ENCODE measurements around the gene MLC1.

MLC1 gene

GRCh38 chr22:50085211-50085972 lies at the start of gene MLC1:
TSS of gene MLC1 (minus strand) at chr22:50085426. CDS start at chr22:50084902, 524 bp downstream.
- no peak within 1 kb of the TSS for H3K27ac ChIP-seq
- no peak for DNase-seq (ENCODE audit: low read depth, low spot score)

DNA sequence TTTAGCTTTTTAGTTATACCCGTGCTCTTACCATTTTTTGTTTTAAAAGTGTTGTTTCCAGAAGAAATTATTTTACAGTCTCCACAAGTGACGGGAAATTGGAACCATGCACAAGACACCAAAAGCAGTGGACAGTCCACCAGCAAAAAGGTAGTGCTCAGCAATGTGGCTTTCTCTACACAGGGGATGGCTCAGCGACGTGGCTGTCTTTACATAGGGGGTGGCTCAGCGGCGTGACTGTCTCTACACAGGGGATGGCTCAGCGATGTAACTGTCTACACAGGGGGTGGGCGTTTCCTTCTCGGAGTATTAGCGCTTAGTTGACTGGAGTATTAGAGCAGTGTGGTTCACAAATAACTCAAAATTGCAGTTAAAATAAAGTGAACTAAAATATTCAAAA lies 49.3 kb upstream of the MLC1 start:
- DNase-seq (ENCODE audit: low read depth, low spot score): no peak
- H3K27ac ChIP-seq: no peak overlapping the region

DNA sequence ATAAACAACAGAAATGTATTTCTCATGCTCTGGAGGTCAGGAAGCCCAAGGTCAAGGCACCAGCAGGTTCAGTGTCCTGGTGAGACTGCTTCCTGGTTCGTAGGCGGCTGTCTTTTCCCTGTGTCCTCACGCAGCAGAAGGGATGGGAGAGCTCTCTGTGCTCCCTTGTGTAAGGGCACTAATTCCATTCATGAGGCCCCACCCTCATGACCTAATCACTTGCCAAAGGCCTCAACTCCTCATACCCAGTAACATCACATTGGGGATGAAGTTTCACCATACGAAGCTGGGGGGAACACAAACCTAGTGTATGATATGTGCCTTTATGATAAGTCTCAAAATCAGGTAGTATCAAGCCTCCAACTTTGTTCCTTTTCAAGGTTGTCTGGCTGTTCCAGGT lies 46.7 kb upstream of the MLC1 start:
- H3K27ac ChIP-seq: no peak overlapping the region
- DNase-seq (ENCODE audit: low read depth, low spot score): no peak

- no peak for DNase-seq (ENCODE audit: low read depth, low spot score)
- H3K27ac ChIP-seq: no peak overlapping the region
These were observed 44.0 kb upstream of the MLC1 start for GRCh38 chr22:50129121-50129736.

DNA sequence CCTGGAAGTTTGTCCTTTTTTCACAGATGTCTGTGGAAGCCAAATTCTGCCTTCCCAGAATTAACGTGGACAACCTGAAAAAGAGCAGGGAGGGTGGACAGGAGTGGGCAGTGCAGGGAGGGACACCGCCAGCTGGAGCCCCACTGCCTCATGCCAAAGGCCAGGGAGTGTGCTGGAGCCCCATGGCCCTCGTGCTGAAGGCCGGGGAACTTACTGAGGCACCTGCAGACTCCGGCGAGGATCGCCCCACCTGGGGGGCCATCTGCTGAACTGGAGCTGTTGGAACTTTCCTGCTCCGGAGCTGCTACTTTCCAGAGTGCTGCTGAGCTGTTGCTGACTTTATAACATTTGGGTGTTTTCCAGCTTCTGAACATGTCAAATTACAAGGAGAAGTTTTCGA lies 39.8 kb upstream of the MLC1 start:
- no peak for DNase-seq (ENCODE audit: low read depth, low spot score)
- no peak overlapping the region for H3K27ac ChIP-seq

DNA sequence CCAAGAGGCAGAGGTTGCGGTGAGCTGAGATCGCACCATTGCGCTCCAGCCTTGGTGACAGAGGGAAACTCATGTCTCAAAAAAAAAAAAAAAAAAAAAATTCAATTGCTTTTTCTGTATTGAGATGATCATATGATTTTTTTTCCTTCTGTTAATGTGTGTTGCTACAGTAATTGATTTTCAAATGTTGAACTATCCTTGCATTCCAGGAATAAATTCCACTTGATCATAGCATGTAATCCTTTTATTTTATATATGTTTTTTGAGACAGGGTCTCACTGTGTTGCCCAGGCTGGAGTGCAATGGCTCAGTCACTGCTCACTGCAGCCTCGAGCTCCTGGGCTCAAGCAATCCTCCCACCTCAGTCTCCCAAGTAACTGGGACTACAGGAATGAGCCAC lies 37.9 kb upstream of the MLC1 start:
- DNase-seq (ENCODE audit: low read depth, low spot score): no peak
- H3K27ac ChIP-seq: no peak overlapping the region

DNA sequence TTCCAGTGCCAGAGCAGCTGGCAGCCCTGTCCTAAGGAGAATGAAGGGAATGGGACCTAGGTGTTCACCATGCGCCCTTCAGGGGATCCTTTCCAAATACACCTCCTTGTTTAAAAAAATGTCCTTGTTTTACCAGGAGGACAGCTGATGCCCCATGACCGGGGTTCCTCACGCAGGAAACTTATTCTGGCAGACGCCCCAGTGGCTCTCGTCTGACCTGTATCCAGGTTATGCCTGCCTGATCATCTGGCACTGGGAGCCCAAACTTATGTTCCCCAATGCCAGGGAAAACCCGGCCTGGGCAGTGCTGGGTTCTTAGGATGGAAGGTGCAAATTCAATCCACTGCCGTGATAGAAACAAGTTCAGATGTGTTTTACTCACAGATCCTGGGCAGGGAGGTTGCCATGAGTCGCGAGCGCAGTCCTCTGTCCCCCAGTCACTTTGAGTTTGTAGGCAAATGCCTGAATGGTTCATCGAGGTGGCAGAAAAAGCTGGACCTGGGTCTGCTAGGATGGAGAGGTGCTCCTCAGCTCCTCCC lies 36.0 kb upstream of the MLC1 start:
- no peak overlapping the region for H3K27ac ChIP-seq
- no peak for DNase-seq (ENCODE audit: low read depth, low spot score)

- no peak overlapping the region for H3K27ac ChIP-seq
- no peak for DNase-seq (ENCODE audit: low read depth, low spot score)
These were observed 34.6 kb upstream of the MLC1 start for GRCh38 chr22:50119768-50120251.

- DNase-seq (ENCODE audit: low read depth, low spot score): no peak
- H3K27ac ChIP-seq: no peak overlapping the region
These were observed 34.0 kb upstream of the MLC1 start for GRCh38 chr22:50119169-50119767.

DNA sequence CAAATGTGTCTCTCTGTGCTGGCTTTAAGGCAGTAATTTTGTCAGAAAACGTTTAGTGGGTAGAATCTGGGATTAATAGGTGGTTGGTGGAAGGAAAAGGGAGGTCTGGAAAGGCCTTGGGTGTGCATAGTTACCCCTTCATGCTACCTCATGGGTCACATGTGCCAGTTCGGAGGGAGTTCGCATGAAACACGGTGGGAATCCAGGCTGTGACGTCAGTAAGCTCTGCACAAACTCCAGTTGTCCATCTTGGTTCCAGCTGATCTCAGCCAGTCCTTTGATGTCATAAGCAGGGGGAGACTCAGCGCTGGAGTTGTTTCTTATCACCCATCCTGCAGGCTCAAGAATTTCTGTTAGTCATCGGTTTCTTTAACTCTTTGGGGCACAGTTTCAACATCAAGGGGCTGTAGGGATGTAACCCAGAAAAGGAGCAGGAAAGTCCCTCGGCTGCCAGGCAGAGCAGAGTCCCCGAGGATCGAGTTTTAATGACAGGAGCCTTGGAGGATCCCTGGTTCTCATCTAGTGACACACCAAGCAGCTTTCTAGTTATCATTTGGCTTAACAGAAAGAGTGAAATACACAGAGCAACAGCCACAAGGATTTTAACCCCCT lies 33.4 kb upstream of the MLC1 start:
- H3K27ac ChIP-seq: no peak overlapping the region
- DNase-seq (ENCODE audit: low read depth, low spot score): no peak

- DNase-seq (ENCODE audit: low read depth, low spot score): no peak
- no peak overlapping the region for H3K27ac ChIP-seq
These were observed 32.9 kb upstream of the MLC1 start for GRCh38 chr22:50118129-50118528.

- no peak for DNase-seq (ENCODE audit: low read depth, low spot score)
- no peak overlapping the region for H3K27ac ChIP-seq
These were observed 32.0 kb upstream of the MLC1 start for GRCh38 chr22:50117168-50117762.

- no peak for DNase-seq (ENCODE audit: low read depth, low spot score)
- no peak overlapping the region for H3K27ac ChIP-seq
These were observed 30.5 kb upstream of the MLC1 start for GRCh38 chr22:50115693-50116092.

GRCh38 chr22:50114221-50115021 lies 29.2 kb upstream of the MLC1 start:
- no peak for DNase-seq (ENCODE audit: low read depth, low spot score)
- H3K27ac ChIP-seq: no peak overlapping the region

DNA sequence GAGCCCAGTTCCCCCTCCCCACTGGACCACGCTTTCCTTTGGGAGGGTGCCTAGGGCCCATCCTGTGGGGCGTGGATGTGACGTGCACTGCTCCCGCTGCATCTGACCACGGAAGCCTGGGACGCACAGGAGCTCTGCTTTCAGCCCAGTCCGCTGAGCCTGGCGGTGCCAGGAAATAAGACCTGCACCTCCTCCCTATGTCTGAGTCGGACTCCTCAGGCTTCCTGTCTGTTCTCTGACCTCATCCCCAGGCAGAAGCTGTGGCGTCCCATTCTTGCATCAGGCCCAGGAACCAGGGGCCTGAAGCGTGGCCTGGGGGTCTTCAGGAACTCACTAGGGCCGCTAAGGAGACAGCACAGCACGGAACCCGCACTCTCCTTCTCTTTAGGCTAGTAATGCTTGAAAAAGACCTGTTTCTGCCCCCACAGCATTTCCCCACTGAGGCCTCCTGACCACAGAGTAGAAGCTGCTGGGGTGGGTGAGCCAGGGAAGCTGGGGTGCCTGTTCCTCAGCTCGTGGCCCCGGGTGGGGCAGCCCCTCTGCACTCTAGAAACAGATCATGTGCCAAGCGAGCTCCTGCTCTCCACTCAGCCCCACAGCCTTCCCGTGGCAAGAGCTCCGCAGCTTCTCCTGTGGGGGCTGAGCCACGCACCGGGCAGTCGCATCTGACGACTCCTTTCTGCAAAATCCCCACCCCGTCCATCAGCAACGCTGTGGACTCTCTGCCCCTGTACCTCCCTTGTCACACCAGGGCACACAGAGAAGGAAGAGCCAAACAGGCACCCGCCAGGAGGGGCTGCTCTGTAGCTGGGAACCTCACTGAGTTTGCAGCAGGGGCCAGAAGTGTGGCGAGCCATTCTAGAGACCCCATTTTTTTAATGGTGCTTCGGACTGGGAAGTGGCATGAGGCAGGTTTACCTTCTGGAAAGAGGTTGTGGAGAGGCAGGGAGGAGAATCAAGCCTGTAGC lies 27.2 kb upstream of the MLC1 start:
- DNase-seq (ENCODE audit: low read depth, low spot score): no peak
- no peak overlapping the region for H3K27ac ChIP-seq

DNA sequence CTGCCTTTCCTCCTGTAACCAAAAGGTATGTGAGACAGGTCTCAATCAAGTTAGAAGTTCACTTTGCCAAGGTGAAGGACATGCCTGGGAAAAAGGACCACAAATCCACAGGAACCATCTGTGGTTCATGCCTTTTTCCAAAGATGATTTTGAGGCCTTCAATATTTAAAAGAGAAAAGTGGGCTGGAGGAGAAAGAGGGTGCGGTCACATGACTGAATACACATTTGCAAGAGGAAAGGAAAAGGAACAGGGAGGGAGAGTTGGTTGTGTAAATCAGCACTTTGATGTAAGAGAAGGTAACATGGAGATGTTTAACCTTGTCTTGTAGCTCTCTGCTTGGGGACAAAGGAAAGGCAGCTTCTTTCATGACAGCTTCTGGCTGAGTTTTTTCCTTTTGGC lies 25.8 kb upstream of the MLC1 start:
- DNase-seq (ENCODE audit: low read depth, low spot score): no peak
- H3K27ac ChIP-seq: no peak overlapping the region

DNA sequence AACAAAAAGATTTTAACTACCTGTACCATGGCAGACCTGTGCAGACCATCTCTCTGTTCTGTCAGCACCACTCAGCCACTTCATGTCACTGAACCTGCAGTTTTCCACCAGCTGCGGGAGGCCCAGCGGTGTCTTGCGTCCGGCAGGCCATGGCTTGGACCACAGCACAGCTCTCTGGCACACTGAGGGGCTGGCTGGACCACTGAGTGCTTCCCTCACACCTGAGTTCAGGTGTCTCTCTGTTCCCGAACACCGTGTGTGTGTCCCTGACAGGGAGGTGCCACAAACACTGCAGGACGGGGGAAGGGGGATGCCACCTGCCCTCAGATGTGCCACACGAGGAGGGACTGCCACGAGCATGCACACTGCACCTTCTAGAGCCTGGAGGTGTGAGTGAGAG lies 22.3 kb upstream of the MLC1 start:
- no peak overlapping the region for H3K27ac ChIP-seq
- no peak for DNase-seq (ENCODE audit: low read depth, low spot score)
